ENCODE results near the gene OR56A5. TPM values are rescaled to one million over a fixed set of nuclear protein-coding genes. Genes with fewer than 3 reads are reported as not detected.

OR56A5 gene, protein sequence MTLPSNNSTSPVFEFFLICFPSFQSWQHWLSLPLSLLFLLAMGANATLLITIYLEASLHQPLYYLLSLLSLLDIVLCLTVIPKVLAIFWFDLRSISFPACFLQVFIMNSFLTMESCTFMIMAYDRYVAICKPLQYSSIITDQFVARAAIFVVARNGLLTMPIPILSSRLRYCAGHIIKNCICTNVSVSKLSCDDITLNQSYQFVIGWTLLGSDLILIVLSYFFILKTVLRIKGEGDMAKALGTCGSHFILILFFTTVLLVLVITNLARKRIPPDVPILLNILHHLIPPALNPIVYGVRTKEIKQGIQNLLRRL
- not detected for total RNA-seq

GRCh38 chr11:5968394-5968793 lies at the start of gene OR56A5:
Gene OR56A5, minus strand, starts transcription at chr11:5968494. Its CDS starts 0 bp downstream, at chr11:5968494.
- Mint-ChIP-seq H3K36me3 (ENCODE audit: low read depth) (no peaks in the 10 kb centered on the region), H3K4me1 (peaks cover 2% of the 10 kb centered on the region), H3K4me3 (no peak within 1 kb of the TSS), H3K9me3 (peaks cover 9% of the 10 kb centered on the region), H3K27ac (no peak within 1 kb of the TSS), H3K27me3 (peaks cover 11% of the 10 kb centered on the region)
- ATAC-seq (replicated peaks): no peak

GRCh38 chr11:6013042-6013441 lies 44.7 kb upstream of the OR56A5 start:
- Mint-ChIP-seq H3K4me1 (no peaks in the 10 kb centered on the region), H3K36me3 (ENCODE audit: low read depth) (no peaks in the 10 kb centered on the region)
- ATAC-seq (replicated peaks): no peak

DNA sequence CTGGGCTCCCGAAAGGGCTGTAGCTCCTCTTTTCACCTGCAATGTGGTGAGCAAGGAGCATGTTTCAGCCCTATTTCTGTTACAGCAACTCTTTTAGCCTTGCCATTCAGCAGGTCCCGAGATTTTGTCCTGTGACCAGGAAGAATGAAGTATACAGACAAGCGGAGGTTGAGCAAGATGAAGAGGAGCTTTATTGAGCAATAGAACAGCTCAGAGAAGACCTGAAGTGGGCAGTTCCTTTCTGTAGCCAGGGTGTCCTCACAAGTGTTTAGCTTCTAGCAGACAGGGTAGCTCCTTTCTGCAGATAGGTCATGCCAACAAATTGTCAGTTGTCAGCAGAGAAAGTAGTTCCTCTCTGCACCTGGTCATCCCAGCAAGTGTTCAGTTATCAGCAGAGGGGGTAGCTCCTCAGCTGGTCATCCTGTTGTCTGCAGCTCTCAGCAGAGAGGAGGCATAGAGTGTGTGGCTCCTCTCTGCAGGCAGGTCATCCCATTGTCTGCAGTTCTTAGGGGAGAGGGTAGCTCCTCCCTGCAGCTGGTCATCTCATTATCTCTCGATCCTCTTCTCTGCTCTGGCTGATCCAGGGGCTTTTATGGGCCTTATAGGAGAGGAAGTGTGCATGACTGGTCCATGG lies 43.9 kb upstream of the OR56A5 start:
- Mint-ChIP-seq H3K4me1 (no peaks in the 10 kb centered on the region), H3K9me3 (no peaks in the 10 kb centered on the region), H3K4me3 (no peak overlapping the region), H3K27ac (no peak overlapping the region), H3K36me3 (ENCODE audit: low read depth) (no peaks in the 10 kb centered on the region), H3K27me3 (peaks cover 7% of the 10 kb centered on the region)
- ATAC-seq (replicated peaks): no peak

More at GRCh38 chr11:6013042-6013441, 44.7 kb upstream of the OR56A5 start:
- no peak overlapping the region for H3K4me3 Mint-ChIP-seq
- H3K27ac Mint-ChIP-seq: no peak overlapping the region
- H3K27me3 Mint-ChIP-seq: peaks cover 7% of the 10 kb centered on the region
- H3K9me3 Mint-ChIP-seq: no peaks in the 10 kb centered on the region

- no peak for ATAC-seq (replicated peaks)
- Mint-ChIP-seq H3K27ac (no peak within 1 kb of the TSS), H3K27me3 (peaks cover 8% of the 10 kb centered on the region), H3K36me3 (ENCODE audit: low read depth) (no peaks in the 10 kb centered on the region), H3K4me1 (no peaks in the 10 kb centered on the region), H3K4me3 (no peak within 1 kb of the TSS), H3K9me3 (no peaks in the 10 kb centered on the region)
Measured at GRCh38 chr11:6006846-6007245, 38.6 kb upstream of the OR56A5 start, which contains the start of gene OR56A4. Gene OR56A4, minus strand, starts transcription at chr11:6006946. Its CDS starts 3,954 bp downstream, at chr11:6002992.

- Mint-ChIP-seq H3K4me3 (no peak overlapping the region), H3K9me3 (no peaks in the 10 kb centered on the region), H3K27ac (no peak overlapping the region), H3K4me1 (no peaks in the 10 kb centered on the region), H3K36me3 (ENCODE audit: low read depth) (no peaks in the 10 kb centered on the region), H3K27me3 (peaks cover 8% of the 10 kb centered on the region)
- peak; percentile 68 for ATAC-seq (replicated peaks)
Measured at GRCh38 chr11:6006395-6006794, 38.1 kb upstream of the OR56A5 start.

GRCh38 chr11:6002202-6002699 lies 34.0 kb upstream of the OR56A5 start:
- no peak overlapping the region for H3K4me3 Mint-ChIP-seq

GRCh38 chr11:5994791-5995190 lies 26.5 kb upstream of the OR56A5 start:
- Mint-ChIP-seq H3K27me3 (peaks cover 10% of the 10 kb centered on the region), H3K4me3 (no peak overlapping the region), H3K9me3 (no peaks in the 10 kb centered on the region), H3K36me3 (ENCODE audit: low read depth) (no peaks in the 10 kb centered on the region), H3K4me1 (no peaks in the 10 kb centered on the region), H3K27ac (no peak overlapping the region)
- no peak for ATAC-seq (replicated peaks)

More at GRCh38 chr11:6002202-6002699, 34.0 kb upstream of the OR56A5 start:
- ATAC-seq (replicated peaks): no peak
- Mint-ChIP-seq H3K36me3 (ENCODE audit: low read depth) (no peaks in the 10 kb centered on the region), H3K27ac (no peak overlapping the region), H3K9me3 (no peaks in the 10 kb centered on the region), H3K4me1 (no peaks in the 10 kb centered on the region), H3K27me3 (peaks cover 11% of the 10 kb centered on the region)

DNA sequence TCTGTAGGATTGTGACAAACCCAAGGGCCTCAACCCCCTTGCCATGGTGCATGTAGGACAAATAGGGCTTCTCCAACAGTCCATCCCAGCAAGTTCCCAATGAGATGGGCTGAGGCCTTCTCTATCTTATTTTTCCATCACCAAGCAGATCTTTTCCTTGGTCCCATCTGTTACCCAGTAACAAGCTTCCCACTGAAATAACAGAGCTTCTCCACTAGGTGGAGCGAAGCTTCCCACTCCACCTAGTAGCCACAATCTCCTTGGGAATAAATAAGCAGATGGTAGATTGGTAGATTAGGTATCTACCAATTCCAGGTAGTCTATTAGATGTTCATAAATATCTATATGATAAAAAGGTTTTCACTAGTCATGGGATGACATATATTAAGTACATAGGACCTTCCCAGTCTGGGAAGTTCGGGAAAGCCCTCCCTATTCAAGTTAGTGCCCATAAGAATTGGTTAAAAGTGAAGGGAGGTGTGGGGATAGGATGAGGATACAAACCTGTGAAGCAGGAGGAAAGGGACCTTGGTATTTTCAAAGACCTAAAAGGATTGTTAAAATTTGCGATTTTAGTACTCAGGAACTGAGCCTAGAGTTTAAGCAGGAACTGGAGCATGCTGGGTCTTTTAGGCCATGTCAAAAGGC lies 24.4 kb upstream of the OR56A5 start:
- no peak overlapping the region for H3K4me3 Mint-ChIP-seq
- no peak for ATAC-seq (replicated peaks)
- no peak overlapping the region for H3K27ac Mint-ChIP-seq
- no peaks in the 10 kb centered on the region for H3K4me1 Mint-ChIP-seq
- H3K36me3 Mint-ChIP-seq (ENCODE audit: low read depth): no peaks in the 10 kb centered on the region
- peaks cover 4% of the 10 kb centered on the region for H3K27me3 Mint-ChIP-seq
- no peaks in the 10 kb centered on the region for H3K9me3 Mint-ChIP-seq

- Mint-ChIP-seq H3K4me3 (no peak overlapping the region), H3K9me3 (no peaks in the 10 kb centered on the region), H3K27ac (no peak overlapping the region), H3K27me3 (peaks cover 8% of the 10 kb centered on the region), H3K4me1 (no peaks in the 10 kb centered on the region), H3K36me3 (ENCODE audit: low read depth) (no peaks in the 10 kb centered on the region)
- no peak for ATAC-seq (replicated peaks)
Measured at GRCh38 chr11:5992150-5992549, 23.9 kb upstream of the OR56A5 start.

DNA sequence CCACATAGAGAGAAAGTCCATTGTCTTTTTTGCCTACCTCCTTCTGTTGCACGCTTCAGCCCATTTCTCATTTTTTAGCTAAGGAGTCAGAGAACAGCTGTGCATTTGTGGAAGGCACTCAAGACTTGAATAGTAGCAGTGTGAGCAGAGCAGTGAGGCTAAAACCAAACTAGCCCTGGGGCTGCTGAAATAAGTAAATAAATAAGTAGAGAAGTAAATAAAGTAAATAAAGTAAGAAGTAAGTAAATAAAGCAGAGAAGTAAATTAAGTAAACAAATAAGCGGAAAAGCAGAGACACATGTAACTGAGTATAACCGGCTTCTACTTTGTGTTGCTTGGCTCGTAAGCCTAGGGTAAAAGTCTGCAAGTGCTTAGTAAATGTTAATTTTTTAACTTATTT lies 20.9 kb upstream of the OR56A5 start:
- Mint-ChIP-seq H3K36me3 (ENCODE audit: low read depth) (no peaks in the 10 kb centered on the region), H3K4me1 (no peaks in the 10 kb centered on the region), H3K4me3 (no peak overlapping the region), H3K9me3 (no peaks in the 10 kb centered on the region), H3K27ac (no peak overlapping the region), H3K27me3 (peaks cover 11% of the 10 kb centered on the region)
- ATAC-seq (replicated peaks): no peak

- Mint-ChIP-seq H3K4me3 (no peak within 1 kb of the TSS), H3K27me3 (peaks cover 15% of the 10 kb centered on the region), H3K36me3 (ENCODE audit: low read depth) (no peaks in the 10 kb centered on the region), H3K4me1 (no peaks in the 10 kb centered on the region), H3K9me3 (peaks cover 3% of the 10 kb centered on the region), H3K27ac (no peak within 1 kb of the TSS)
- ATAC-seq (replicated peaks): no peak
Measured at GRCh38 chr11:5986885-5987284, 18.6 kb upstream of the OR56A5 start, which contains the start of gene OR52L1. Gene OR52L1, minus strand, starts transcription at chr11:5986985. Its CDS starts 55 bp downstream, at chr11:5986930.

GRCh38 chr11:5983443-5983842 lies 15.1 kb upstream of the OR56A5 start:
- Mint-ChIP-seq H3K4me1 (no peaks in the 10 kb centered on the region), H3K4me3 (no peak overlapping the region), H3K27ac (no peak overlapping the region), H3K9me3 (peaks cover 7% of the 10 kb centered on the region), H3K27me3 (peaks cover 12% of the 10 kb centered on the region), H3K36me3 (ENCODE audit: low read depth) (no peaks in the 10 kb centered on the region)
- no peak for ATAC-seq (replicated peaks)

DNA sequence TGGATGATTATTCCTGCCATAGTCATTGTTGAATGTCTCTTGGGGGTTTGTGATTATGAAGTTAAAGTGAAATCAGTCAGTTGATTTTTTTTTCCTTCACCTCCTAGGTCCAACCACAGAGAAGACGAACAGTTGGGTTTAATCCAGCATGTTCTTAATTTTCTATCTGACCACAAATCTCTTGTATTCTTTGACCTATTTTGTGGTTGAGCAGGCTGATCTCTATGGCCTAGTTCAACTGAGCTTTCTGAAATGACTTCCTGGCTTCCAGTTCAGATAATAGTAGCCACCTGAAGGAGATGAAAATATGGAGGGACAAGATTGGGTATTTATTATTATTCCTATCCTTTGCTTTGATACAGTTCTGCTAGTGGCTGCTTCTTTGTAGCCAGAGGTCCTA lies 5.2 kb upstream of the OR56A5 start:
- Mint-ChIP-seq H3K27me3 (no peaks in the 10 kb centered on the region), H3K27ac (no peak overlapping the region), H3K4me3 (peak overlapping the region; percentile 14), H3K9me3 (peaks cover 5% of the 10 kb centered on the region), H3K4me1 (peaks cover 5% of the 10 kb centered on the region), H3K36me3 (ENCODE audit: low read depth) (no peaks in the 10 kb centered on the region)
- no peak for ATAC-seq (replicated peaks)

GRCh38 chr11:5967708-5968107 lies 586 bp downstream of the OR56A5 start:
- Mint-ChIP-seq H3K4me3 (no peak overlapping the region), H3K4me1 (no peaks in the 10 kb centered on the region), H3K27me3 (peaks cover 11% of the 10 kb centered on the region)

More at GRCh38 chr11:5967708-5968107, 586 bp downstream of the OR56A5 start:
- Mint-ChIP-seq H3K36me3 (ENCODE audit: low read depth) (no peaks in the 10 kb centered on the region), H3K9me3 (peaks cover 15% of the 10 kb centered on the region), H3K27ac (no peak overlapping the region)
- no peak for ATAC-seq (replicated peaks)

Measured in activated T-helper 17 cell treated with anti-CD3 and anti-CD28 coated beads, Interleukin-2, amount 50 U/mL, for 72 hours (primary cell).